GM21381 (cell line): Measurements from ENCODE around the gene HSD17B13.
"Not testable (repeated sequence)": the region's sequence is repeated elsewhere in the genome, so short reads cannot be mapped to it uniquely, and the experiment has no call there.

Source experiments
- ATAC-seq: cut with Tn5 transposase; IDR thresholded peaks from one replicate; pipeline ENCODE4 v1.9.1; 2021; ENCODE audit warnings: mild to moderate bottlenecking, moderate library complexity; ENCODE audit not compliant: unreplicated experiment

HSD17B13 gene

DNA sequence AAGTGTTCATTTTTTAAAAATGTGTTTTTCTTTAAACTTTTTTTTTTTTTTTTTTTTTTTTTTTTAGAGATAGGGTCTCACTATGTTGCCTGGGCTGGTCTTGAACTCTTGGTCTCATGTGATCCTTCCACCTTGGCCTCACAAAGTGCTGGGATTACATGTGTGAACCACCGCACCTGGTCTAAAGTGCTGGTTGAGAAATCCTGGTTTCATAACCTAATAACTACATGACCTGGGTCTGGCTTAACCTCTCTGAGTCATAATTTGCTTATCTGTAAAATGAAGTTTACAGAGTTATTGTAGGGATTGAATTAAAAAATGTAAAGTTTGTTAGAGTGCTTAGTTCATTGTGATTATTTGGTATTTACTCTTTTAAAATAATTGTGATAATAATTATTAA is 5.2 kb downstream of the HSD17B13 start:
- ATAC-seq, result no peak

DNA sequence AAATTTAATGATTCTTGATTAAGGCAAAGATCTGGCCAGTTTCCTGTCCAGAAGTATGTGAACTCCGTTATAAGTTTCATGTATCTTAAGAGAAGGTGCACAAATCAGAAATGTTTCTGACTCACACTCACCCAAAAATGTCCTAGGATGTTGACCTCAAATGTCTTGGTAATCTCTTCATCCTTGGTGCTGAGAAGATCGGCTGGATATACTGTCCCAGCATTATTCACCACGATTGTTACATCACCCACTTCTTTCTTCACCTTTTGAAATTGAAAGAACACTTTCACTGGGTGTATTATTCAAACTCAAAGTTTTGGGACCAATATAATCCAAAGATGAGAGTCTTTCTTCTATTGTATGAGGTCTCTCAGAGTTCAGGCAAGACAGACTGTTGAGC is 5.7 kb downstream of the HSD17B13 start:
- no peak for ATAC-seq

DNA sequence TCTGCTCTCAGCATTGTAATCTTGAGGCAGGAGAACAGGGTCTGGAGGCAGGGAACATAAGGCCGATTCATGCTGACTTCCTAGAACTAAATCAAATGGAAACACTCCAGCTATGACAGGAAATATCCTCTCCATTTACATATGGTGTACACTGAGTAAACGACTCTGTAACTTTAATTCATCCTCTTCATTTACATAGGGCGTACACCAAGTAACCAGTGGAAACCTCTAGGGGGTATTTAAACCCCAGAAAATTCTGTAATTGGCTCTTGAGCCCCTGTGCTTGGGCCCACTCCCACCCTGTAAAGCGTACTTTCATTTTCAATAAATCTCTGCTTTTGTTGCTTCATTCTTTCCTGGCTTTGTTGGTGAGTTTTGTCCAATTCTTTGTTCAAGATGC is 7.7 kb downstream of the HSD17B13 start:
- not testable (repeated sequence) for ATAC-seq

DNA sequence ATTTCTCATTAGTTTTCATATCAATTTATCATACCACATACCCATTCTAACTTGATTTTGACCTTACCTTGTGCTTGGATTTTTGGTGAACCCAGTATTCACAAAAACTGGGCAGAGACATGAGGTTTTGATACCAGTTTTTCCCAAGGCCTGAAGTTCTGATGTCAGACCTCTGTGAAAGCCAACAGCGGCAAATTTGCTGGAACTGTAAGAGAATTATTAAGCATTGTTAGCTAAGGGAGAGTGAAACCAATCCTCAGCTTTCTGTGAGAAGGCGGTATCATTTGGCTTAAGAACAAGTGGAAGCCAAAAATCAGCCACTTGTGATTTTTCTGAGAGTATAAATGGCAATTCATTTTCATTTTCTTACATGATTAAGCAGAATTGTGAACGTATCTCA is 8.9 kb downstream of the HSD17B13 start:
- no peak for ATAC-seq

GRCh38 chr4:87311684-87312083 is 11.0 kb downstream of the HSD17B13 start:
- no peak for ATAC-seq

DNA sequence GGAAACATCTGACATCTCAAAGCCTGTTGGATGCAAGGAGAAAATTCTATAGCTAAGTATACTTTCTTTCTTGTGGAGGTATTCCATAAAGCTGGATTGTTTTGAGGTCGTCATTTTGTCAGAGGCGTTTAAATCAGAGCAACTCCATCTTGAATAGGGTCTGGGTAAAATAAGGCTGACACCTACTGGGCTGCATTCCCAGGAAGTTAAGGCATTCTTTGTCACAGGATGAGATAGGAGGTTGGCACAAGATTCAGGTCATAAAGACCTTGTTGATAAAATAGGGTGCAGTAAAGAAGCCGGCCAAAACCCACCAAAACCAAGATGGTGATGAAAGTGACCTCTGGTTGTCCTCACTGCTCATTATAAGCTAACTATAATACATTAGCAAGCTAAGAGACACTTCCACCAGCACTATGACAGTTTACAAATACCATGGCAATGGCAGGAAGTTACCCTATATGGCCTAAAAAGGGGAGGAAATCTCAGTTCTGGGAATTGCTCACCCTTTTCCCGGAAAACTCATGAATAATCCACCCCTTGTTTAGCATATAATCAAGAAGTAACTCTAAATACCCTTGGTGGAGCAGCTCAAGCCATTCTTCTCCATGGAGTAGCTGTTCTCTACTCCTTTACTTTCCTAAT is 11.9 kb downstream of the HSD17B13 start:
- ATAC-seq, result no peak

GRCh38 chr4:87309625-87310024 is 13.1 kb downstream of the HSD17B13 start:
- no peak for ATAC-seq

DNA sequence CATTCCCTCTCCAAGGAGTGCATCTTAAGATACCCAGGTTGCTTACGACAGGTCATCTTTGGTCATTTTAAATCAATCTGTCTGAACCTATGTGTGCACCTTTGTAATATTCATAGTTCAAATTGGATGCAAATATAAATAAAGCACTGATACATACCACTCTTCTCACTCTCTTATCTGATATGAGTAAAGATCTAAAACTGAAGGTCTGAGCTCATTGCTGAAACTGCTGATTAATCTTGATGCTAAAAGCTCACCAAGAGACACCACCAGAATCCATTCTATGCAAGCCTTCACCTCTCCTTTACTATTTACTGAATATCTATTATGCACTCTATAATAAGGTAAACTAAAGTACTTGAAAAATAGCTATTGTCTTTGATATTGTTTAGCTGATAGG is 16.6 kb downstream of the HSD17B13 start:
- no peak for ATAC-seq

DNA sequence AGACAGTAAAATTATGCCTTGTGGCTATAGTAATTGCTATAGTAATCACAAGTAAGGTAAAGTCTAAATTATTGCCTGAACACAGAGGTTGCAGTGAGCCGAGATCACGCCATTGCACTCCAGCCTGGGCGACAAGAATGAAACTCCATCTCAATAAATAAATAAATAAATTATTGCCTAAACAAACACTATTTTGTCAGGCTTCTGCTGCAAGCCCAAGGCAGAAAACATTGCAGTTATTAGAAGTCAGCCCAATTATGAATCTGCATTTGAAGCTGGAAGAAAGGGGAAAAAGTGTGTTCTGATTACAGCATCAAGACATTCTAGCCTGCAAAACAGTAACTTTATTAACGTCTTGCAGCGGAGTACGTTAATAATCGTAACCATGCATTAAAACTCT is 17.1 kb downstream of the HSD17B13 start:
- ATAC-seq, result no peak

- ATAC-seq, result no peak
These were observed 17.8 kb downstream of the HSD17B13 start for GRCh38 chr4:87304745-87305432.

GRCh38 chr4:87299898-87300297 is 22.8 kb downstream of the HSD17B13 start:
- no peak for ATAC-seq

DNA sequence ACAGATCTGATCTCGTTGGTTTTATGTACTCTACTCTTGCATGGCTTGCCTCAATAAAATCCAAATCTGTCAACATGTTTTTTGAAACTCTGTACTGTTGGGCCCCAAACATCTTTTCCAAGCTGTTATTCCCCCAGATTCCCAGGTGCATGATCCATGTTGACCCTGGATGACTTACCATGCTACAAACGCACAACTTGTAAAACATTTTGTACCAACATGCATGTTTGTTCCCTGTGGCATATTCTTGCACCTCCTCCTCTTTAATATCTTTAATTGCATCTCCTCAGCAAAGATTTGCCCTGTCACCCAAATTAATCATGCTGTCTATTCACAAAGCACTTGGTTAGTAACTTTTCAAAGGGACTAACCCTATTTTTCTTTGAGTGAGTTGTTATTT is 24.3 kb downstream of the HSD17B13 start:
- ATAC-seq, result no peak

DNA sequence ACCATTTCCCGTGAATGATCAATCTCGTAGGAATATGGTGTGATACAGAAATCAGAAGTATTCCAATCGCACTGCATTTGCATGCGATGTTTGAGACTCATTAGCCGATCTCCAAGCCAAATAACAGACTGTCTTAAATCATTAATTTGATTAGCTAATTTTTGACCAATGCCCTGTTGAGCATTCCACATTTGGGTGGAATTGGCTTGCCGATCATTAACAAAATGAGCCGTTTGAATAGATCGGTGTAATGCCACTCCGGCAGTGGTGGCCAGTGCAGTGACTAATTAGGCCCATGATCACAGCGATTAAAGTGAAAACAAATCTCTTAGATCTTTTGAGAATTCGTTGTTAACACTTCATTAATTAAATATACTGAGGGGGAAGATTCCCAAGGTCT is 27.8 kb downstream of the HSD17B13 start:
- ATAC-seq, result not testable (repeated sequence)

DNA sequence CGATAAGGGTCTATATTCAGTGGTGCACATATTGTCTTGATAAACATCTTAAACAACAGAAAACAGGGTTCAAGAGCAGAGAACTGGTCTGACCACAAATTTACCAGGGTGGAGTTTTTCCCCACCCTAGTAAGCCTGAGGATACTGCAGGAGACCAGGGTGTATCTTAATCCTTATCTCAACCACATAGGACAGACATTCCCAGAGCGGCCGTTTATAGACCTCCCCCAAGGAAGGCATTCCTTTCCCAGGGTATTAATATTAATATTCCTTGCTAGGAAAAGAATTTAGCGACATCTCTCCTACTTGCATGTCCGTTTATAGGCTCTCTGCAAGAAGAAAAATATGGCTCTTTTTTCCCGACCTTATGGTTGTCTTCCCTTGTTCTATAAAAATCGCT is 28.8 kb downstream of the HSD17B13 start:
- ATAC-seq, result not testable (repeated sequence)

DNA sequence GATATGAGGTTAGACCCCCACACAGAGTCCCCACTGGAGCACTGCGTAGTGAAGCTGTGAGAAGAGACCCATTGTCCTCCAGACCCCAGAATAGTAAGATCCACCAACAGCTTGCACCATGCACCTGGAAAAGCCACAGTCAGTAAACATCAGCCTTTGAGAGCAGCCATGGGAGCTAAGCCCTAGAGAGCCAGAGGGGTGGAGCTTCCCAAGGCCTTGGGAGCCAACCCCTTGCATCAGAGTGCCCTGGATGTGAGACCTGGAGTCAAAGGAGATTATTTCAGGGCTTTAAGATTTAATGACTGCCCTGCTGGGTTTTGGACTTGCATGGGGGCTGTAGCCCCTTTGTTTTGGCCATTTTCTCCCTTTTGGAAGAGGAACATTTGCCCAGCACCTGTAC is 35.7 kb downstream of the HSD17B13 start:
- ATAC-seq, result no peak

DNA sequence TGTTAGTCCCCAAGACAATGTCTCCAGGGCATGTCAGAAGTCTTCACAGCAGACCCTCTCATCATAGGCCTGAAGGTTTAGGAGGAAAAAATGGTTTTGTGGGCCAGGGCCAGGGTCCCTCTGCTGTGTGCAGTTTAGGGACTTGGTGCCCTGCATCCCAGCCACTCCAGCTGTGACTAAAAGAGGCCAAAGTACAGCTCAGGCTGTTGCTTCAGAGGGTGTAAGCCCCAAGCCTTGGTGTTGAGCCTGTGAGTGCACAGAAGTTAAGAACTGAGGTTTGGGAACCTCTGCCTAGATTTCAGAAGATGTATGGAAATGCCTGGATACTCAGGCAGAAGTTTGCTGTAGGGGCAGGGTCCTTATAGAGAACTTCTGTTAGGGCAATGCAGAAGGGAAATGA is 38.4 kb downstream of the HSD17B13 start:
- not testable (repeated sequence) for ATAC-seq

DNA sequence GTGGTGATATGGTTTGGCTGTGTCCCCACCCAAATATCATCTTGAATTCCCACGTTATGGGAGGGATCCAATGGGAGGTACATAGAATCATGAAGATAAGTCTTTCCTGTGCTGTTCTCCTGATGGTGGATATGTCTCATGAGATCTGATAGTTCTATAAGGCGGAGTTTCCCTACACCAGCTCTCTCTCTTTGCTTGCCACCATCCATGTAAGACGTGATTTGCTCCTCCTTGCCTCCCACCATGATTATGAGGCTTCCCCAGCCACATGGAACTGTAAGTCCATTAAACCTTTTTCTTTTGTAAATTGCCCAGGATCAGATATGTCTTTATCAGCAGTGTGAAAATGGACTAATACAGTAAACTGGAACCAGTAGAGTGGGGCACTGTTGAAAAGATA is 39.5 kb downstream of the HSD17B13 start:
- no peak for ATAC-seq

DNA sequence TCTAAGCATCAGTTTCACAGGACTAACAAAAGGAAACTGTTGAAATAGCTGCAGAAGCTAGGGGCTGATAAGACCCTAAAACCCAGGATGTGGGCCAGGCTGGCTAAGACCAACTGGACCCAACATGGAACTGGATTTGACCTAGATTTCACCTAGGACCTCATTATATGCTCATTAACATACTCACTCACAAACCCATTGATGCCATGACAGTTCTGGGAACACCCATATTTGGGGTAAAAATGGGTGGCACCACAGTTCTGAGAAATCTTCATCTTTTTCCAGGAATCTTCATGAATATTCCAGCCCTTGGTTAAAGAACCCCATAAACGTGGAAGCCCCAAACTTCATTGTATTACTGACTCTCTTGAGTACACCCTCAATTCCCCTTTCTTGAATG is 41.1 kb downstream of the HSD17B13 start:
- ATAC-seq, result no peak

- ATAC-seq, result no peak
These were observed 44.3 kb downstream of the HSD17B13 start for GRCh38 chr4:87278335-87278794.

DNA sequence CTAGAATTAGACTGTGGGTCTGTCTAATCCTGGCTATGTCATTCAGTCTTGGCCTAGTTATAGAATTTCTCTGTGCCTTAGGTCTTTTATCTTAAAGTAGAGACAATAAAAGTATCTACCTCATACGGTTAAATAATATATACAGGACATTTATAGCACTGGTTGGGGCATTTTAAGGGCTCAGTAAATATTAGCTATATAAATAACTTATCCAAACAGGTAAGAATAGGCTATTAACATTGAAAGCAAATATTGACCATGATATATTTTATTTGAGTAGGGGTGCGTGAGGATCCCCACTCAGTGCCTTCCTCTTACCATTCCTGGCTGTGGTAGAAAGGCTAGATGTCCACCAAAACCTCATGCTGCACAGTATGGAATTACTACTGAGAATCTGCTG is 47.4 kb downstream of the HSD17B13 start:
- ATAC-seq, result no peak

GRCh38 chr4:87274803-87275202 is 47.9 kb downstream of the HSD17B13 start:
- ATAC-seq, result no peak

- ATAC-seq, result no peak
These were observed 48.4 kb downstream of the HSD17B13 start for GRCh38 chr4:87274327-87274726.

- no peak for ATAC-seq
These were observed 51.9 kb downstream of the HSD17B13 start for GRCh38 chr4:87270825-87271224.
